Endometrial microvascular endothelial cells (primary cell): Measurements from ENCODE around the gene TMEM156. TPM values are rescaled to one million over a fixed set of nuclear protein-coding genes. Genes with fewer than 3 reads are reported as not detected.
"Not testable (repeated sequence)": the region's sequence is repeated elsewhere in the genome, so short reads cannot be mapped to it uniquely, and the experiment has no call there.

Experiments used
- in situ Hi-C: cut with HindIII; loops from 2 replicates; pipeline ENCODE4 v1.10.0; 2017; ENCODE audit warnings: low sequenced_read_pairs, low pct_unique_long_range_greater_than_20kb; ENCODE audit errors: inconsistent ontology term
- total RNA-seq: library from RNA; depleted of rRNA; stranded (reverse); fragments of >200 nt; gene quantifications from one replicate; pipeline ENCODE4 v1.2.3, GENCODE V29; 2015; ENCODE audit errors: inconsistent ontology term

TMEM156 gene
- total RNA-seq, 1 donor from 2014 or later: 4.7 TPM

- in situ Hi-C loops: no loop called here
Measured at GRCh38 chr4:39044956-39045826, 13.0 kb upstream of the TMEM156 start.

GRCh38 chr4:39044364-39044955, 12.3 kb upstream of the TMEM156 start:
- in situ Hi-C loops: no loop called here

GRCh38 chr4:39043861-39044363, 11.7 kb upstream of the TMEM156 start:
- in situ Hi-C loops: no loop called here

GRCh38 chr4:39043058-39043860, 11.1 kb upstream of the TMEM156 start:
- in situ Hi-C loops: no loop called here

GRCh38 chr4:39042366-39042765, 10.2 kb upstream of the TMEM156 start:
- in situ Hi-C loops: no loop called here

- in situ Hi-C loops: no loop called here
Measured at GRCh38 chr4:39039108-39039507, 6.9 kb upstream of the TMEM156 start.

GRCh38 chr4:39037941-39038340, 5.7 kb upstream of the TMEM156 start:
- in situ Hi-C loops: no loop called here

- in situ Hi-C loops: no loop called here
Measured at GRCh38 chr4:39037491-39037825, 5.2 kb upstream of the TMEM156 start.

- in situ Hi-C loops: no loop called here
Measured at GRCh38 chr4:39036172-39036571, 4.0 kb upstream of the TMEM156 start.

GRCh38 chr4:39031590-39032020, 604 bp downstream of the TMEM156 start:
- in situ Hi-C loops: not testable (repeated sequence)

- in situ Hi-C loops: no loop called here
Measured at GRCh38 chr4:39030725-39031124, 1.5 kb downstream of the TMEM156 start.

GRCh38 chr4:39029752-39030694, 2.2 kb downstream of the TMEM156 start:
- in situ Hi-C loops: no loop called here

GRCh38 chr4:39026096-39026495, 6.1 kb downstream of the TMEM156 start:
- in situ Hi-C loops: no loop called here

GRCh38 chr4:39025552-39026085, 6.6 kb downstream of the TMEM156 start:
- in situ Hi-C loops: no loop called here

- in situ Hi-C loops: no loop called here
Measured at GRCh38 chr4:39024311-39024865, 7.8 kb downstream of the TMEM156 start.

- in situ Hi-C loops: no loop called here
Measured at GRCh38 chr4:39023059-39023458, 9.2 kb downstream of the TMEM156 start.

- in situ Hi-C loops: no loop called here
Measured at GRCh38 chr4:39022241-39022640, 10.0 kb downstream of the TMEM156 start.

- in situ Hi-C loops: no loop called here
Measured at GRCh38 chr4:39021631-39022030, 10.6 kb downstream of the TMEM156 start.
